HL-60/S4 (cell line): Measurements from ENCODE around the gene CYP11A1.
"Not testable (repeated sequence)": the region's sequence is repeated elsewhere in the genome, so short reads cannot be mapped to it uniquely, and the experiment has no call there.

Source experiments
- in situ Hi-C: fragments of 300-500 bp; cut with MboI; formaldehyde crosslinking; loops from 2 replicates; pipeline ENCODE4 v1.14.3; 2022; ENCODE audit warnings: low sequenced_read_pairs

CYP11A1 gene

GRCh38 chr15:74356050-74356449 is 11.4 kb downstream of the CYP11A1 start:
- in situ Hi-C loops, result not testable (repeated sequence)

DNA sequence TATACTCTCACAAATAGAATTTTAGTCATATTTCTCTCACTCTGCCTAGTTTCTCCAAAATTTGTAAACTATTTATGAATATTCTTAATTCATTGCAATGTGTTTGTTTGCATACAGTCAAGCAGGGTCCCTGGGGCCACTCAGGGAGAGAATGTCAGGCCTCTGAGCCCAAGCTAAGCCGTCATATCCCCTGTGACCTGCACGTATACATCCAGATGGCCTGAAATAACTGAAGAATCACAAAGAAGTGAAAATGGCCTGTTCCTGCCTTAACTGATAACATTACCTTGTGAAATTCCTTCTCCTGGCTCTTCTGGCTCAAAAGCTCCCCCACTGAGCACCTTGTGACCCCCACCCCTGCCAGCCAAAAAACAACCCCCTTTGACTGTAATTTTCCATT is 13.5 kb downstream of the CYP11A1 start:
- in situ Hi-C loops, result not testable (repeated sequence)

- in situ Hi-C loops, result no loop called here
Observed at GRCh38 chr15:74352393-74352910, 15.0 kb downstream of the CYP11A1 start.

GRCh38 chr15:74351670-74352069 is 15.8 kb downstream of the CYP11A1 start:
- in situ Hi-C loops, result no loop called here

DNA sequence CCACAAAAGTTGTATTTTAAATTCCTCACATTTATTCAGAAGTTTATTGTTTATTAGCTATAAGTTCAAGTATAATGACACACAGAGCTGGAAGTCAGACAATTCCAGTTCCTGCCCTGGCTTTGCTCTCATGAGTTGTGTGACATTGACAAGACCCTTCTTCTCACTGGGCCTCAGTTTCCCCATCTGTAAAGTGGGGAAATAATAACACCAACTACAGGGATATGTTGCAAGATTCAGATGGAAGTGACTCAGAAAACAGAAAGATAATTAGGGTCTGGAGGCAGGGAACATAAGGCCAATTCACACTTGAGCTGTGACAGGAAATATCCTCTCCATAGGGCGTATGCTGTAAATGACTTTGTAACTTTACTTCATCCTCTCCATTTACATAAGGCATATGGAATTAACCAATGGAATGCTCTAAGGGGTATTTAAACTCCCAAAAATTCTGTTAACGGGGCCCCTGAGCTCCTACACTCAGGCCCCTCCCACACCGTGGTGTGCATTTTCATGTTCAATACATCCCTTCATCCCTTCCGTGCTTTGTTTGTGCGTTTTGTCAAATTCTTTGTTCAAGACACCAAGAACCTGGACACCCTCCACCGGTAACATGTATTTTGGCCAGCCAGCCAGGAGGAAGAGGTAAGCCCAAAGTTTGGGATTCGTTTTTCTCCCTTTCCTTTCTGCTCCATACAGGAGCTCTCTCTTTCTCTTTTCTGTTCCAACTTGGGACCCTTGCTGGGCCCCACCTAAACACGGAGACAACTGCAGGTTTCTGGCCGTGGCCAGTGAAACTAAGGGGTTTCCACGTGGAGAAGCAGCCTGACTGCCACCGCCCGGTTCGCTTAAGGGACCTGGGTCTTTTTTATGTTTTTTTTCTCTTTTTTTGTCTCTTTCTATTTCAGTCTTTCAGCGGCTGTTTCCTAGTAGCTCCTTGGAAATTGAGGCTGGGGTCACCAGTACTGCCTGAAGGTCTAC is 16.9 kb downstream of the CYP11A1 start:
- in situ Hi-C loops, result no loop called here

DNA sequence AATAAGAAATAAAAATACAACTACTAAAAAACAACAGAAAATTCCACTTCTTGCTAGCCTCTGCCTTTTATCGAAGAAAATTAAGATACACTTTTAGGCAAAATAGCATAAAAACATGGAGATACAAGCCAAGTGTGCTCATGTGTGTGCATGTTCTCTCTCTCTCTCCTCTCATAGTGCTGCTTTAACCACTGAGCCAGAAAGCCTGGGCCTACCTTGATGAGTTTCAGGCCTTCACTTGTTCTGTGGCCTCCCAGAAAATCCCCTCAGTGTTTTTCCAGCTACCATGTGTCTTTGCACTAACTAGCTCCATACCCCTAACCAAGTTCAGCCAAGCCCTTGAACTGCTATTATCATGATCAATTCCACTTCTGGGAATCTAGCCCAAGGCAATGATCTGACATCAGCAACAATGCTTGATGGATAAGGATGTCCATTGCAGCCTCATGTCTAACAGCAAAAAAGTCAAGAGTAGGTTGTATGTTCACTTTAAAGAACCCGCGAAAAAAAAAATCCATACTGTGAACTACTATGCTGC is 18.1 kb downstream of the CYP11A1 start:
- in situ Hi-C loops, result no loop called here

- in situ Hi-C loops, result no loop called here
Observed at GRCh38 chr15:74347757-74348250, 19.6 kb downstream of the CYP11A1 start.

DNA sequence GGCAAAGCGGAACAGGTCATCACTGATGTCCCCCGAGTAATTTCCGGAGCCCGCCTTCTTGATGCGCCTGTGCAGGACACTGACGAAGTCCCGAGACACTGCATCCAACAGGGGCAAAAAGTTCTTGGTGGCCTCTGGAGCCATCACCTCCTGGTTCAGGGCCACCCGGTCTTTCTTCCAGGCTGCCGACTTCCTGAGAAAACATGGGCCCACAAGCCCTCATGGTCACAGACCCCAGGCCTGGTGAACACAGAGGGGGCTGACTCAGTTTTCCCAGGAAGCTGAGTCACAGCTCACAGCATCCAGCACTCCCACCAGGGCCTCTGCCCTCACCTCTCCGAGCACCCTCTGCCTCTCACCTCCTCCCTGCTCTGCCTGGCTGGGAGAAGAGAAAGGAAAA is 22.4 kb downstream of the CYP11A1 start:
- in situ Hi-C loops, result no loop called here

- in situ Hi-C loops, result no loop called here
Observed at GRCh38 chr15:74343797-74344127, 23.7 kb downstream of the CYP11A1 start.

DNA sequence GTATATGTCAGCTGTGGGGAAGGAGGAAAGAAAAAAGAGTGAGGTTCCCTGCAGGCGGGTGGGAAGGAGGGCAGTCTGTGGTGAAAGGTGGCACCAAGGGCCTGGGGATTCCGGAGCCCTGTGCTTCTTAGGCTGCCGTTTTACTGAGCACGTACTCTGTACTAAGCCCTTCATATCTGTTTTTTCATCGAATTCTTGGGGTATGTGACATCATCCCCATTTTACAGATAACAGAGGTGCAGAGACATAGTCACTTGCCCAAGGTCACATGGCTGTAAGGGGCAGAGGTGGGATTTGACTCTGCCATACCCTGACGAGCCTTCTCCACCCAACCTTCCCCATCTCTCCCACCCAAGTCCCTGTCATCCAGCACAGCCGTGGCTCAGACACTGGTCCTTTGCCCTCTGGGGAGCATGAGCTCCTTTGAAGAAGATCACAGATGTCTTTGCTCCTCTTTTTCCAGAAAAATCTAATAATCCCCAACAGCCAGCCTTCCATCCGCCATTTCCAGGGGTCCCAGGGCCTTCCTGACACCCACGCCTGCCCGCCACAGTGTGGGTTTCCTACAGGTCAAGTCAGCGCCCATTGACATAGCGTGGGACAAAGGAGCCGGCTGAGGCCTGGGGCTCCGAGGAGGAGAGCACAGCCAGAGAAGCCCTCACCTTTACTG is 24.2 kb downstream of the CYP11A1 start:
- in situ Hi-C loops, result no loop called here

- in situ Hi-C loops, result no loop called here
Observed at GRCh38 chr15:74340150-74340549, 27.3 kb downstream of the CYP11A1 start.

DNA sequence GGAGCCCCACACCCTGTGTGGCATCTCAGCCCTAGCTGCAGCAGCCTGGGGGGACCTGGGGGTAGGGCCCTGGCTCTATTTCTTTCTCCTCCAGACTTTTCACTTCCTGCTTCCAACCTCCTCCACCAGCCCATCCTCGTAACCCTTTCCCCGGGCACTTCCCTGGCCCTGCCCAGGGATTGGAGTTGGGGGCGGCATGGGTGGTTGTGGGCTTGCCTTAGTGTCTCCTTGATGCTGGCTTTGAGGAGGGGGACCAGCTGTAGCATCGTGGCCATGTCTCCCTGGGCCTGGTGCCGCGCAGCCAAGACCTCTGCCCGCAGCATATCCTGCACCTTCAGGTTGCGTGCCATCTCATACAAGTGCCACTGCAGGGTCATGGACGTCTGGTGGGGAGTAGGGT is 28.1 kb downstream of the CYP11A1 start:
- in situ Hi-C loops, result no loop called here

- in situ Hi-C loops, result no loop called here
Observed at GRCh38 chr15:74338676-74339075, 28.8 kb downstream of the CYP11A1 start.

DNA sequence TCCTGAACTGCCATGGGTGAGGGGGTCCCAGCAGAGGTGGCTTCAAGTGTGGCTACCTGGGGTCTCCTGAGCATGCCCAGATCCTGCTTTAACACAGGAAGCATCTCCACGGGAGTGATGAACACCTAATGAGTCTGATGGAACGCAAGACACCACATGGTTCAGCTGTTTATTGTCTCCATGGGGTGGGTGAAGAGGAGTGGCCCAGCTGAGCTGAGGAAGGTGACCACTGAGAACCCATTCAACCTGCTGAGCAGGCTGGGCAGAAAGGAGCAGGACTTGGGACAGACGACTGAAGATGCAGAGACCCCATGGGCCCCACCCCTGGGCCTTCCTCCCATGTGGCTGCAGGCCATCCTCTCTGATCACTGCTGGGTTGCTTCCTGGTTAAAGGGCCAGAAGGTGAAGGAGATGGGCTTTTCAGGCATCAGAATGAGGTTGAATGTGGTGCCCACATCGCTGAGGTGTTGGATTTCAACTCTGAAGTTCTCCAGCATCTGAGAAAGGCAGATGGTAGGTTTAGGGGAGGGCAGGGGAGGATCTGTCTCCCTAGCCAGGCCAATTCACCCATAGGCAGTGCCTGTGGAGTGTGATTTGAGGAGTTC is 29.7 kb downstream of the CYP11A1 start:
- in situ Hi-C loops, result no loop called here

DNA sequence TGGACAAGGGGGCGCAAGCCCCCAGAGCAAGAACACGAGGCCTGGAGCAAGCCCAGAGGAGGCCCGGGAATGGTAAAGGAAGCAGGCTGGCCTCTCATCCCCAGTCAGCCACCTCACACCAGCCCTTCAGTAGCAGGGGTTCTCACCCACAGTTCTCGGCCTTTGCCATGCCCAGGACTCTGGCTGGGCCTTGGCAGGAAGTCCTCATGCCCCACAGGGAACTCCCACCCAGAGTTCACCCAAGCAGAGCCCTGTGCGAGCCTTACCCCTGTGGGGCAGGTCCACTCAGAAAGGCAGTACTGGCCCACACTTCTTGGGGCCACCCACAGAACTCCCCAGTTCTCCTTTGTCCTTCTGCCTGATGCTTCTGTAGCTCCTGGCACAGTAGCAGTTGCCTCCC is 30.3 kb downstream of the CYP11A1 start:
- in situ Hi-C loops, result no loop called here

- in situ Hi-C loops, result no loop called here
Observed at GRCh38 chr15:74336061-74337005, 31.1 kb downstream of the CYP11A1 start.

GRCh38 chr15:74335396-74335795 is 32.0 kb downstream of the CYP11A1 start:
- in situ Hi-C loops, result no loop called here

DNA sequence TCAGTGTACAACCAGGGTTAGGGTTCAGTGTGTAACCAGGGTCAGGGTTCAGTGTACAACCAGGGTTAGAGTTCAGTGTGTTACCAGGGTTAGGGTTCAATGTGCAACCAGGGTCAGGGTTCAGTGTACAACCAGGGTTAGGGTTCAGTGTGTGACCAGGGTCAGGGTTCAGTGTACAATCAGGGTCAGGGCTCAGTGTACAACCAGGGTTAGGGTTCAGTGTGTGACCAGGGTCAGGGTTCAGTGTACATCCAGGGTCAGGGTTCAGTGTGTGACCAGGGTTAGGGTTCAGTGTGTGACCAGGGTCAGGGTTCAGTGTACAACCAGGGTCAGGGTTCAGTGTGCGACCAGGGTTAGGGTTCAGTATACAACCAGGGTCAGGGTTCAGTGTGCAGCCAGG is 33.3 kb downstream of the CYP11A1 start:
- in situ Hi-C loops, result no loop called here

DNA sequence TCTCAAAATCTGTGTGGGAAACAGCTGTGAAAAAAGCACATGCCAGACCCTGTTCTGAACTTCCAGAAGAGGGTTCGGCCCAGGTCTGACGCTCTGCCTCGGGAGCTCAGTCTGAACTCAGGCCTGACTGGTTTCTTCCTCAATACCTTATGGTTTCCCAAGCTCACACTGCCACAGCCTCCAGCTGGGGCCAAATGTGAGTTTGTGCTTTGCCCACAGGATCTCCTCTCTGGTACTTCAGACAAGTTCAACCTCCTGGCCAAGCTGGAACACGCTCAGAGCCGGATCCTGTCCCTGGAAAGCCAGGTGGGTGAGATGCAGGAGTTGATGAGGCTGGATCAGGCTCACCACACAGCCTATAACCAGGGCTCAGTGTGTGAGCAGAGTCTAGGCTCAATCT is 33.8 kb downstream of the CYP11A1 start:
- in situ Hi-C loops, result no loop called here

DNA sequence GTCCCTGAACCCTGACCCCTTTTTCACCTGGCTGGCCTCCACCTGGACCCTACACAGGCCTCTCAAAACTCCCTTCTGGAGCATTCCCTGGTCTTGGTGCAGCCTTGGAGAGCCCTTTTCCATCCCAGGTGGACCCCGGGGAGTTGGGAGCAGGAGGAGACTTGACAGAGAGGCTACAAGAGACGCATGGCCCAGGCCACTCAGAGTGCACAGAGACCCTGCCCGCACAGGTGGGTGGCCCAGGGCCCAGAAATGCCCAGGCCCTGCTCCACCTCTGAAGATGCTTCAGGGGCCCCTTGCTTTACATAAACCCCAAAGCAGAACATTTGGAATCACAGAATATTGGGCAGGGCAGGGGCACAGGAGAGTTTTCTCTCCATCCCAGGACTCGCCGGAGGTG is 34.4 kb downstream of the CYP11A1 start:
- in situ Hi-C loops, result no loop called here
